ENCODE measurements around the gene SPTLC3.

SPTLC3 gene

GRCh38 chr20:13205848-13206434 is 197.2 kb downstream of the SPTLC3 start:
- DNase-seq: no peak

DNA sequence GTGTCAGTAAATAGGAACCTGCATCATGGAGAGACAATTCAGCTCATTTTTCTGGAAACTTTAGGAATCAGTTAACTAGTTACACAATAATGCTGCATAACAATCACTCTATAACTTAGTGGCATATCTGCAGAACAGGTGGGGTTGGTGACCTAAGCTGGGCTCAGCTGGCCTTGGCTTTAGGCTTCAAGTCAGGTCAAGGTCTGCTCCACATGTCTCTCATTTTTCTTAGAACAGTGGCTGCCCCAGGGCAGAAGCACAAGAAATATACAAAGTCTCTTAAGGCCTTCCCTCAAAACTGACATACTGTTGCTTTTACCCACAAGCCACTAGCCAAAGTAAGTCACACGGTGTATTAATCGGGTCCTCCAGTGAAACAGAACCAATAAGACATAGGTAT is 198.2 kb downstream of the SPTLC3 start:
- DNase-seq: no peak

- no peak for DNase-seq
These were observed 203.3 kb downstream of the SPTLC3 start for GRCh38 chr20:13211956-13212618.

GRCh38 chr20:13212750-13213149 is 204.0 kb downstream of the SPTLC3 start:
- DNase-seq: no peak

DNA sequence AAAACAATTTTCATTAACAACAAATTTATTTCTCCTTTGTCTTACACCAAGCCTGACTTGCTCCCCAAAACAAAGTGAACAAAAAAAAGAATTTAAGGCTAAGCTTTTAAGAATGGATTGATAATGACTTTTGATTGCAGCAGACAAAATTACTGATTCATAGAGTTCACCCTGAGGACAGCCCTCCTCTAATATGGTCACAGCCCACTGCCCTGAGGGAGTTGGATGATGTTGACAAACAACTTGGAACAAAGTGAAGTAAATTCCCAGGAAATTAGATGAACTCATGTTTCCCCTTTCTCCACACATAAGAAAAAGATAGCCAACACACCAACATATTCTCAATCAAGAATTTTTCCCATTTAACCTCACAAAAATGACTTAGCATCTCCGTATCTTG is 204.6 kb downstream of the SPTLC3 start:
- DNase-seq: no peak

DNA sequence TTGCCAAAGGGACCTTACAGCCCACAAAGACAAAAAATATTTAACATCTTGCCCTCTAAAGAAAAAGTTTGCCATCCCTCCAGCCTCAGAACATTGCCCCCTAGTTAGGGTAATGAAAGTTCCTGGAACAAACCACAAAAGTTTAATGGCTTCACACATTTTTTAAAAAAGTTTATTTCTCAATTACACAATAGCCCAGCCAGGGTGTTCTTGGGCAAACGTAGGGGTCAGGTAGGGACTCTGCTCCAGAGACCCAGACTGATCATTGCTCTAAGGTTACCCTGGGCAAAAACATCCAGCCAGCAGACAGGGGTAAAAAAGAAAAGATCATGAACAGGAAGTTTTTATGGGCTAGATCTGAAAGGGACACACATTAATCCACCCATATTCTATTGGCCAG is 207.8 kb downstream of the SPTLC3 start:
- no peak for DNase-seq
